SK-N-SH (cell line): Measurements from ENCODE around the gene SLIT2.

ENCODE experiments used
- RFX5 ChIP-seq: IDR thresholded peaks from 2 replicates; pipeline ENCODE4 v1.6.1; 2012; ENCODE audit warnings: mild to moderate bottlenecking, improper control_type of control experiment, low read length
- SIN3A ChIP-seq: IDR thresholded peaks from 2 replicates; pipeline ENCODE4 v1.6.1; 2012; ENCODE audit warnings: low read depth, mild to moderate bottlenecking, low read length, moderate library complexity, borderline replicate concordance
- TF ChIP-seq, protein P1 (sequence below): fragments of 200-600 bp; sonication (generic); IDR thresholded peaks from 2 replicates; pipeline ENCODE4 v1.6.1; 2017; ENCODE audit warnings: antibody characterized with exemption, mild to moderate bottlenecking, moderate library complexity

DNA sequence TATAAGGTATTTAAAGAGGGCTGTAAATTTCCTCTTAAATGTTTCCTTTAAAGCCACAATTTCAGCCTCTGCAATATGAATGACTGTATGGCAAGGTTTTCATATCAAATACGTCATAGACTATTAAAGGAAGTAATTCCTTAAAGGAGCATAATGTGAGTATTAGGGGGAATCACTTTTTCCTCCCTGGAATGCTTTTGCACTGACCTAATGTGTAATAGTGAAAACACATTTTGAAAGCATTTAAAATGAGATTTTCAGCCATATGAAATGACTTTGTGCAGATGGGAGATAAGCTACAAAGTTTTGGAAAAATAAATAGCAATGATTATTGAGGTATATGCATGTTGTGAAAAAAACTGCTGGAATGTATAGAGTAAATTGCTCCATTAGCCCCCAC lies 17.6 kb downstream of the SLIT2 start:
- TF ChIP-seq RFX5 (no peak), SIN3A (no peak)
- TF ChIP-seq, protein P1, sequence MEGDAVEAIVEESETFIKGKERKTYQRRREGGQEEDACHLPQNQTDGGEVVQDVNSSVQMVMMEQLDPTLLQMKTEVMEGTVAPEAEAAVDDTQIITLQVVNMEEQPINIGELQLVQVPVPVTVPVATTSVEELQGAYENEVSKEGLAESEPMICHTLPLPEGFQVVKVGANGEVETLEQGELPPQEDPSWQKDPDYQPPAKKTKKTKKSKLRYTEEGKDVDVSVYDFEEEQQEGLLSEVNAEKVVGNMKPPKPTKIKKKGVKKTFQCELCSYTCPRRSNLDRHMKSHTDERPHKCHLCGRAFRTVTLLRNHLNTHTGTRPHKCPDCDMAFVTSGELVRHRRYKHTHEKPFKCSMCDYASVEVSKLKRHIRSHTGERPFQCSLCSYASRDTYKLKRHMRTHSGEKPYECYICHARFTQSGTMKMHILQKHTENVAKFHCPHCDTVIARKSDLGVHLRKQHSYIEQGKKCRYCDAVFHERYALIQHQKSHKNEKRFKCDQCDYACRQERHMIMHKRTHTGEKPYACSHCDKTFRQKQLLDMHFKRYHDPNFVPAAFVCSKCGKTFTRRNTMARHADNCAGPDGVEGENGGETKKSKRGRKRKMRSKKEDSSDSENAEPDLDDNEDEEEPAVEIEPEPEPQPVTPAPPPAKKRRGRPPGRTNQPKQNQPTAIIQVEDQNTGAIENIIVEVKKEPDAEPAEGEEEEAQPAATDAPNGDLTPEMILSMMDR = no peak
